Loucy (cell line): ENCODE results near the gene TMEM269.

Source experiments
- H2AFZ ChIP-seq: fragments of 200-600 bp; sonication (generic); 2 replicates; pipeline ENCODE4 v1.6.0; 2016; ENCODE audit warnings: antibody characterized with exemption, mild to moderate bottlenecking, low read length, moderate library complexity
- H3F3A ChIP-seq: fragments of 200-600 bp; 2 replicates; pipeline ENCODE4 v1.6.0; 2016; ENCODE audit warnings: antibody characterized with exemption, low read depth, mild to moderate bottlenecking
- H3K27me3 ChIP-seq: fragments of 200-600 bp; sonication (generic); 2 replicates; pipeline ENCODE4 v1.6.1; 2014; ENCODE audit warnings: low read length, mild to moderate bottlenecking; ENCODE audit not compliant: insufficient read depth, poor library complexity, severe bottlenecking
- H3K36me3 ChIP-seq: fragments of 200-600 bp; sonication (generic); 2 replicates; pipeline ENCODE4 v1.6.1; 2016; ENCODE audit warnings: low read length; ENCODE audit not compliant: insufficient read depth
- H3K4me1 ChIP-seq: fragments of 200-600 bp; sonication (generic); 2 replicates; pipeline ENCODE4 v1.5.1; 2014; ENCODE audit warnings: low read length, mild to moderate bottlenecking; ENCODE audit not compliant: insufficient read depth, poor library complexity, severe bottlenecking
- H3K4me2 ChIP-seq: fragments of 200-600 bp; sonication (generic); 2 replicates; pipeline ENCODE4 v1.6.0; 2014; ENCODE audit warnings: antibody characterized with exemption, low read length, low read depth, mild to moderate bottlenecking; ENCODE audit not compliant: poor library complexity, severe bottlenecking
- H3K4me3 ChIP-seq: fragments of 200-600 bp; sonication (generic); 2 replicates; pipeline ENCODE4 v1.5.1; 2014; ENCODE audit warnings: low read length, mild to moderate bottlenecking, mixed read lengths; ENCODE audit not compliant: poor library complexity, severe bottlenecking
- H3K79me2 ChIP-seq: fragments of 200-600 bp; sonication (generic); 2 replicates; pipeline ENCODE4 v1.6.1; 2014; ENCODE audit warnings: low read length; ENCODE audit not compliant: insufficient read depth
- H3K9ac ChIP-seq: fragments of 200-600 bp; sonication (generic); 2 replicates; pipeline ENCODE4 v1.6.0; 2014; ENCODE audit warnings: mild to moderate bottlenecking, low read depth, low read length, moderate library complexity; ENCODE audit not compliant: poor library complexity, severe bottlenecking
- H3K9me2 ChIP-seq: fragments of 200-600 bp; sonication (generic); replicated peaks from 2 replicates; pipeline ENCODE4 v1.6.1; 2016; ENCODE audit warnings: low read depth, low read length, mixed read lengths
- H3K9me3 ChIP-seq: fragments of 200-600 bp; sonication (generic); 2 replicates; pipeline ENCODE4 v1.6.1; 2014; ENCODE audit warnings: mild to moderate bottlenecking, antibody characterized with exemption, low read length, low read depth; ENCODE audit not compliant: insufficient read depth
- H4K20me1 ChIP-seq: fragments of 200-600 bp; sonication (generic); 2 replicates; pipeline ENCODE4 v1.6.0; 2014; ENCODE audit warnings: antibody characterized with exemption, low read length, mild to moderate bottlenecking; ENCODE audit not compliant: insufficient read depth, poor library complexity, severe bottlenecking
- CTCF ChIP-seq: fragments of 200-600 bp; sonication (generic); conservative IDR thresholded peaks from 2 replicates; pipeline ENCODE4 v1.5.1; 2014; ENCODE audit warnings: mild to moderate bottlenecking, antibody characterized with exemption, low read length
- EZH2phosphoT487 ChIP-seq: fragments of 200-600 bp; IDR thresholded peaks from 2 replicates; pipeline ENCODE4 v1.6.1; 2018; ENCODE audit warnings: antibody characterized with exemption, mild to moderate bottlenecking, moderate library complexity, borderline replicate concordance

Gene TMEM269

DNA sequence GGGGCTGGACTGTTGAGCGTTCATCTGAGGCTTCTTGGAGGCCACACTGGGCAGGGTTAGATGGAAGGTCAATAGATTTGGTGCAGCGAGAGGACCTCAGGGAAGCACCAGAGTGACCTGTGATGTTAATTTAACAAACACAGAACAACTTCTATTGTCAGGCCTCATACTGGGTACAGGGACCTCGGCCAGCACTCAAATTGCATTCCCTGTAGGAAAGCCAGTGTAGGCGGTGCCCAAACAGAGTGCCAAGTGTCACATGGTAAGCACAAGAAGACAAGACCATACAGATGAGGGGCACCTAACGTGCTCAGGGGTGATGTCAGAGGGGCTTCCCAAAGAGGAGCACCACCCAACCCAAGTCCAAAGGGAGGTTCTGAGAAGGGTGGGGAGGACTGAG, 1.3 kb downstream of the TMEM269 start:
- Histone ChIP-seq H3F3A (no peaks in the 10 kb centered on the region), H3K4me1 (no peaks in the 10 kb centered on the region), H3K4me2 (no peak overlapping the region), H3K9me3 (no peaks in the 10 kb centered on the region), H3K9me2 (no peaks in the 10 kb centered on the region), H3K9ac (no peak overlapping the region), H3K79me2 (no peaks in the 10 kb centered on the region), H2AFZ (no peak overlapping the region), H4K20me1 (no peaks in the 10 kb centered on the region), H3K4me3 (no peak overlapping the region), H3K27me3 (no peaks in the 10 kb centered on the region), H3K36me3 (no peaks in the 10 kb centered on the region)
- TF ChIP-seq CTCF, result no peak
- no peak for TF ChIP-seq EZH2phosphoT487

DNA sequence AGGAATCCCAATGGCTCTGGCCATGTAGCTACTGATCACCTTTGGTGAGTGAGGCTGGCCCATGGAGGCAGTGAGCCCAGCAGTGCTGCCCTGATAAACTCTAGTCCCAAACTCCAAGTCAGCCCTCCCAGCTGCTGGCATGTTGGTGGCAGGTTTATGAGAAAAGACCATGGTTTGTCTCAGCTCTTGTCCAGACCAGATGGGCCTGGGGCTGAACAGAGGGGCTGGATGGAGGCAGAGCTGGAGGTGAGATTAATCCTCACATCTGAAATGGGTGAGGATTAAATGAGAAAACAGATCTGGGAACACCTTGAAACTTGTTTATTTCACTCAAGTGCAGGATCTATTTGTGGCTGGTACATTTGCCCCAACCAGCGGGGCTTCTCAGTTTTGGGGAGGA, 3.2 kb downstream of the TMEM269 start:
- Histone ChIP-seq H3K4me3 (no peak overlapping the region), H3K9me2 (no peaks in the 10 kb centered on the region), H3K27me3 (no peaks in the 10 kb centered on the region), H4K20me1 (no peaks in the 10 kb centered on the region), H3F3A (no peaks in the 10 kb centered on the region), H3K4me1 (no peaks in the 10 kb centered on the region), H3K4me2 (no peak overlapping the region), H3K9me3 (no peaks in the 10 kb centered on the region), H3K9ac (no peak overlapping the region), H3K79me2 (no peaks in the 10 kb centered on the region), H2AFZ (no peak overlapping the region), H3K36me3 (no peaks in the 10 kb centered on the region)
- no peak for TF ChIP-seq CTCF
- no peak for TF ChIP-seq EZH2phosphoT487

DNA sequence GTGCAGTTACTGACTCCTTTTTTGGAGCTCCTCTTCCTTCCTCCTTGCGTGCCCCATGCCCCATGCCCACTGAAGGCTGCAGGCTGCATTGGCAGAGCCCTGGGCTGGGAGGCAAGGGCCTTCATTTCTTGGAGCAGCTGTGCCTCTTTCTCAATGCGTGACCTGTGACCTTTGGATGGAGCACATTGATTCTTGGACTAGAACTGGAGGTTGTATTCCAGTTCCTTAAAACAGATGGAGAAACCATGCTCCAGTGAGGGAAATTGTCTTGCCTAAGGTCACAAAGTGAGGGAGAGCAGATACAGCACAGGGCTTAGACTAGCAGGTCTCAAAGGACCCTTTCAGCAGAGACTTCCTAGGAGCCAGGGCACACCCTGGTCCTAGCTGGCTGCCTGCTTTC, 9.0 kb downstream of the TMEM269 start:
- H3K4me2 ChIP-seq, result no peak overlapping the region
- no peaks in the 10 kb centered on the region for H3K9me2 ChIP-seq
- H2AFZ ChIP-seq, result no peak overlapping the region
- H3K36me3 ChIP-seq, result no peaks in the 10 kb centered on the region
- no peaks in the 10 kb centered on the region for H4K20me1 ChIP-seq
- no peaks in the 10 kb centered on the region for H3K27me3 ChIP-seq
- no peaks in the 10 kb centered on the region for H3F3A ChIP-seq
- TF ChIP-seq CTCF, result no peak
- no peak for TF ChIP-seq EZH2phosphoT487
- no peak overlapping the region for H3K4me3 ChIP-seq
- no peaks in the 10 kb centered on the region for H3K9me3 ChIP-seq
- H3K4me1 ChIP-seq, result no peaks in the 10 kb centered on the region
- H3K79me2 ChIP-seq, result no peaks in the 10 kb centered on the region
- H3K9ac ChIP-seq, result no peak overlapping the region
